ENCODE measurements around the gene TRIM71. TPM values are rescaled to one million over a fixed set of nuclear protein-coding genes. Genes with fewer than 3 reads are reported as not detected.

TRIM71 gene
- total and polyA plus RNA-seq, 2 of the 13 experiments (the other 11 are each of a cell fraction or from before 2014, with no cell fraction given), result 21.7 to 76.9 TPM

DNA sequence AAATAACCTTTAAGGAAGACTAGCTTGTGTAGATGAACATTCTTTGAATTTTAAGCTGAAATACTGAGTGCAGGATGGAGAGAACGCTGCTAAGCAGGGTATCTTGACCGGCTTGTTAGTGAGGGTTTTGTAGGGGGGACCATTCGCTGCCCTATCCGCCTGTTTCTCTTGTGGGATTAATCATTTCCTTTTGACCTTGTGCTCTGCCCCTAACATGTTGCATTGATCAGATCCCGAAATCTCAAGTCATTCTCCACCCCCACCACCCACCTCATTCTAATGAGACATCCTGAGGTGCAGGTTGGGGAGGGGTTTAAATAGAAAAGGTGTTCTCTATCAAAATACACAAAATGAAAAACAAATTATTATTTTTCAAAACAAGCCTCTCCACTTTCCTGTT is 32.8 kb downstream of the TRIM71 start (continued):
- no peak for TF ChIP-seq REST (IDR thresholded peaks at IDR 0.05; ENCODE audit: borderline replicate concordance in 1 of 2, low read depth in 1 of 2, low read length in 2 of 2)
- no peak for TF ChIP-seq ZNF674 (CRISPR knock-in tag; IDR thresholded peaks at IDR 0.05; ENCODE audit: low read depth)
- TF ChIP-seq, protein P1, sequence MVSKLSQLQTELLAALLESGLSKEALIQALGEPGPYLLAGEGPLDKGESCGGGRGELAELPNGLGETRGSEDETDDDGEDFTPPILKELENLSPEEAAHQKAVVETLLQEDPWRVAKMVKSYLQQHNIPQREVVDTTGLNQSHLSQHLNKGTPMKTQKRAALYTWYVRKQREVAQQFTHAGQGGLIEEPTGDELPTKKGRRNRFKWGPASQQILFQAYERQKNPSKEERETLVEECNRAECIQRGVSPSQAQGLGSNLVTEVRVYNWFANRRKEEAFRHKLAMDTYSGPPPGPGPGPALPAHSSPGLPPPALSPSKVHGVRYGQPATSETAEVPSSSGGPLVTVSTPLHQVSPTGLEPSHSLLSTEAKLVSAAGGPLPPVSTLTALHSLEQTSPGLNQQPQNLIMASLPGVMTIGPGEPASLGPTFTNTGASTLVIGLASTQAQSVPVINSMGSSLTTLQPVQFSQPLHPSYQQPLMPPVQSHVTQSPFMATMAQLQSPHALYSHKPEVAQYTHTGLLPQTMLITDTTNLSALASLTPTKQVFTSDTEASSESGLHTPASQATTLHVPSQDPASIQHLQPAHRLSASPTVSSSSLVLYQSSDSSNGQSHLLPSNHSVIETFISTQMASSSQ (IDR thresholded peaks at IDR 0.05; ENCODE audit: low read depth), result peak; percentile 52; the same call in 1 of the 2 replicates
- TF ChIP-seq, protein P1 (CRISPR knock-in tag; IDR thresholded peaks at IDR 0.05; ENCODE audit: borderline replicate concordance), result no peak
- no peak for TF ChIP-seq ZNF335 (CRISPR knock-in tag; IDR thresholded peaks at IDR 0.05)
- TF ChIP-seq REXO4 (CRISPR knock-in tag; IDR thresholded peaks at IDR 0.05; ENCODE audit: borderline replicate concordance), result no peak
- TF ChIP-seq GABPA (IDR thresholded peaks at IDR 0.05; ENCODE audit: low read depth, low read length), result no peak
- TF ChIP-seq GABPA (CRISPR knock-in tag; IDR thresholded peaks at IDR 0.05; ENCODE audit: low read depth), result no peak
- TF ChIP-seq PHF20 (CRISPR knock-in tag; IDR thresholded peaks at IDR 0.05), result no peak
- TF ChIP-seq SOX5 (CRISPR knock-in tag; IDR thresholded peaks at IDR 0.05; ENCODE audit: borderline replicate concordance), result no peak
- no peak for TF ChIP-seq ZNF468 (CRISPR knock-in tag; IDR thresholded peaks at IDR 0.05)
- TF ChIP-seq ZNF710 (CRISPR knock-in tag; IDR thresholded peaks at IDR 0.05; ENCODE audit: borderline replicate concordance), result no peak
- TF ChIP-seq SPEN (CRISPR knock-in tag; IDR thresholded peaks at IDR 0.05; ENCODE audit: low read depth), result no peak
- TF ChIP-seq BRD4 (CRISPR knock-in tag; IDR thresholded peaks at IDR 0.05), result no peak
- TF ChIP-seq RBM22 (optimal IDR thresholded peaks at IDR 0.05; ENCODE audit: low read length), result peak; percentile 14
- no peak for TF ChIP-seq NPAS2 (CRISPR knock-in tag; IDR thresholded peaks at IDR 0.05; ENCODE audit: borderline replicate concordance)
- TF ChIP-seq ZNF746 (CRISPR knock-in tag; IDR thresholded peaks at IDR 0.05), result 0 out of 2 replicates have a peak, but pooled peaks have one; percentile 27
- peak in 1 of 2 experiments; percentile 51; a peak in 1 of 4 replicates for TF ChIP-seq EP300 (IDR thresholded peaks at IDR 0.05; ENCODE audit: low read depth in 2 of 2, low read length in 2 of 2)
- TF ChIP-seq EP300 (CRISPR knock-in tag; IDR thresholded peaks at IDR 0.05; ENCODE audit: borderline replicate concordance), result no peak

All from HepG2 (cell line).